ENCODE data around the gene CD226. TPM values are rescaled to one million over a fixed set of nuclear protein-coding genes. Genes with fewer than 3 reads are reported as not detected.

The CD226 gene
- total RNA-seq, 1 donor from 2014 or later, result not detected

DNA sequence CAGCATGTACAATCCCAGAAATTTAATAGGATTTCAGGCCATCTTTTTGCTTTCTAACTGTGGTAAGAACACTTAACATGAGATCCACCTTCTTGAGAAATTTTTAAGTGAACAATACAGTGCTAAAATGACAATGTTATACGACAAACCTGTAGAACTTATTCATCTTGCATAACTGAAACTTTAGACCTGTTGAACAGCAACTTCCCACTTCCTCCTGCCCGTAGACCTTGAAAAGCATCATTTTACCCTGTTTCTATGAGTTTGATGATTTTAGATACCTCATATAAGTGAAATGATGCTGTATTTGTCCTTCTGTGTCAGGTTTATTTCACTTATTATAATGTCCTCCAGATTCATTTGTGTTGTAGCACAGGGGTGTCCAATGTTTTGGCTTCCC is 128.2 kb downstream of the CD226 start:
- no peaks in the 10 kb centered on the region for H3K9me3 ChIP-seq (ENCODE audit: low read depth)
- Mint-ChIP-seq H3K36me3 (no peaks in the 10 kb centered on the region), H3K27ac (no peak overlapping the region), H3K9me3 (peaks cover 11% of the 10 kb centered on the region), H3K4me3 (no peak overlapping the region), H3K27me3 (ENCODE audit: insufficient read depth, low read depth) (no peaks in the 10 kb centered on the region), H3K4me1 (no peaks in the 10 kb centered on the region)
- no peak overlapping the region for H3K4me3 ChIP-seq
- H3K4me2 ChIP-seq, result no peak overlapping the region
- H2AFZ ChIP-seq (replicated peaks), result no peak overlapping the region
- no peaks in the 10 kb centered on the region for H3F3A ChIP-seq (ENCODE audit: low read depth)
- no peaks in the 10 kb centered on the region for H3K4me1 ChIP-seq
- no peaks in the 10 kb centered on the region for H3K79me2 ChIP-seq (ENCODE audit: low read depth)
- no peaks in the 10 kb centered on the region for H4K20me1 ChIP-seq (ENCODE audit: low read depth)
- no peak for DNase-seq (ENCODE audit: low spot score)
- TF ChIP-seq, protein P1, sequence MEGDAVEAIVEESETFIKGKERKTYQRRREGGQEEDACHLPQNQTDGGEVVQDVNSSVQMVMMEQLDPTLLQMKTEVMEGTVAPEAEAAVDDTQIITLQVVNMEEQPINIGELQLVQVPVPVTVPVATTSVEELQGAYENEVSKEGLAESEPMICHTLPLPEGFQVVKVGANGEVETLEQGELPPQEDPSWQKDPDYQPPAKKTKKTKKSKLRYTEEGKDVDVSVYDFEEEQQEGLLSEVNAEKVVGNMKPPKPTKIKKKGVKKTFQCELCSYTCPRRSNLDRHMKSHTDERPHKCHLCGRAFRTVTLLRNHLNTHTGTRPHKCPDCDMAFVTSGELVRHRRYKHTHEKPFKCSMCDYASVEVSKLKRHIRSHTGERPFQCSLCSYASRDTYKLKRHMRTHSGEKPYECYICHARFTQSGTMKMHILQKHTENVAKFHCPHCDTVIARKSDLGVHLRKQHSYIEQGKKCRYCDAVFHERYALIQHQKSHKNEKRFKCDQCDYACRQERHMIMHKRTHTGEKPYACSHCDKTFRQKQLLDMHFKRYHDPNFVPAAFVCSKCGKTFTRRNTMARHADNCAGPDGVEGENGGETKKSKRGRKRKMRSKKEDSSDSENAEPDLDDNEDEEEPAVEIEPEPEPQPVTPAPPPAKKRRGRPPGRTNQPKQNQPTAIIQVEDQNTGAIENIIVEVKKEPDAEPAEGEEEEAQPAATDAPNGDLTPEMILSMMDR (IDR thresholded peaks at IDR 0.05), result no peak
- no peak for TF ChIP-seq EZH2phosphoT487 (IDR thresholded peaks at IDR 0.05)
- no peak for TF ChIP-seq EZH2 (IDR thresholded peaks at IDR 0.05)
- H3K27ac ChIP-seq, result no peak overlapping the region
- H3K27me3 ChIP-seq, result no peaks in the 10 kb centered on the region
- H3K9ac ChIP-seq, result no peak overlapping the region
- H3K36me3 ChIP-seq, result no peaks in the 10 kb centered on the region

DNA sequence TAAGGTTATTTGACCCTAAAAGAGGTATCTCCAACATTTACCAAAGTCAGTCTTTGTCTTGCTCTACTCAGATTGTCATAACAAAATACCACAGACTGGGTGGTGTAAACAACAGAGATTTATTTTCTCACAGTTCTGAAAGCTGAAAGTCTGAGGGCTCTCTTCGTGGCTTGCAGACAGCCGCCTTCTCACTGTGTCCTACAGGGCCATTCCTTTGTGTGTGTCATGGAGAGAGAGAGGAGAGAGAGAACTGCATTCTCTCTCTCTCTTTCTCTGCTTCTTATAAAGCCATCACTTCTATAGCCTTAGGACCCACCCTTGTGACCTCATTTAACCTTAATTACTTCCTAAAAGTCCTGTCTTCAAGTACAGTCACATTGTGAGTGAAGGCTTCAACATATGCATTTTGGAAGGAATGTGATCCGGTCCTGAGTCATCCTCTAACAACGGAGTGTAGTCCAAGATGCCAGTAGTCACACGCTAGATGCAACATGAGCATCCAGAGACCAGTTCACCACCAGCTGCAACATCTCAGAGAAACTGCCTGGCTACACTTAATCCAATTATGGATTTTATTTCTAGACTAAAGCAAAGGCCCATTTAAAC is 130.2 kb downstream of the CD226 start:
- H3K36me3 Mint-ChIP-seq, result no peaks in the 10 kb centered on the region
- H3K9me3 Mint-ChIP-seq, result peaks cover 13% of the 10 kb centered on the region
- H3K27ac Mint-ChIP-seq, result no peak overlapping the region
- no peak overlapping the region for H3K4me2 ChIP-seq
- no peaks in the 10 kb centered on the region for H4K20me1 ChIP-seq (ENCODE audit: low read depth)
- no peaks in the 10 kb centered on the region for H3K36me3 ChIP-seq
- H3F3A ChIP-seq (ENCODE audit: low read depth), result no peaks in the 10 kb centered on the region
- H3K4me3 Mint-ChIP-seq, result no peak overlapping the region
- H3K9ac ChIP-seq, result no peak overlapping the region
- H3K9me3 ChIP-seq (ENCODE audit: low read depth), result no peaks in the 10 kb centered on the region
- H3K4me3 ChIP-seq, result no peak overlapping the region
- TF ChIP-seq, protein P1 (IDR thresholded peaks at IDR 0.05), result no peak
- no peak for TF ChIP-seq EZH2 (IDR thresholded peaks at IDR 0.05)
- no peak for TF ChIP-seq EZH2phosphoT487 (IDR thresholded peaks at IDR 0.05)
- no peak for DNase-seq (ENCODE audit: low spot score)
- no peak overlapping the region for H3K27ac ChIP-seq
- H3K4me1 Mint-ChIP-seq, result no peaks in the 10 kb centered on the region
- no peaks in the 10 kb centered on the region for H3K79me2 ChIP-seq (ENCODE audit: low read depth)
- H3K4me1 ChIP-seq, result no peaks in the 10 kb centered on the region
- H3K27me3 ChIP-seq, result no peaks in the 10 kb centered on the region
- H3K27me3 Mint-ChIP-seq (ENCODE audit: insufficient read depth, low read depth), result no peaks in the 10 kb centered on the region
- no peak overlapping the region for H2AFZ ChIP-seq (replicated peaks)

DNA sequence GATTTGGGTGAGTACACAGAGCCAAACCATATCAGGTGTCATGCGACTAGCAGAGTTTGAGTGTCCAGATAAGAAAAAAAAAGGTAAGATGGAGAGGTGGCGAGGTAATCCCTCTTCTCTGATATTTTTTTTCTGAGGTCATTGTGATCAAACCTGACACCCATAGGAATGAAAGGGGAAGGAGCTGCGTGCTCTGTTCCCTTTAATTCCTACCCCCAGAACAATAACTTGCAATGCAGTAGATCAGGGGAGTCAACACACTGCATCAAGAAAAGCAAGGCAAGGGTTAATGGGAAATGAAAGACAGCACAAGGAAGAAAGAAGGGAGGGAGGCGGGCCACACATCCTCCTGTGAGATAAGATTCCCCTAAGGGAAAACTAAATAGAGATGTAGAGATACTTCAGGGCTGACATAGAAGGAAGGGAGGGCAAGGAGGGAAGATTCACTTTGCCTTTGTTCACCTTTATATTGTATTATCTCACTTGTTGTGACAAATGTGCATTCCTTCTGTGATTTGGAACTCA is 132.8 kb downstream of the CD226 start:
- Histone ChIP-seq H3K9ac (no peak overlapping the region), H3K27me3 (no peaks in the 10 kb centered on the region), H2AFZ (replicated peaks) (no peak overlapping the region), H3K4me1 (no peaks in the 10 kb centered on the region), H3K27ac (no peak overlapping the region), H3K4me3 (no peak overlapping the region), H3K79me2 (ENCODE audit: low read depth) (no peaks in the 10 kb centered on the region), H4K20me1 (ENCODE audit: low read depth) (no peaks in the 10 kb centered on the region), H3K4me2 (no peak overlapping the region), H3F3A (ENCODE audit: low read depth) (no peaks in the 10 kb centered on the region), H3K9me3 (ENCODE audit: low read depth) (no peaks in the 10 kb centered on the region), H3K36me3 (no peaks in the 10 kb centered on the region)
- Mint-ChIP-seq H3K36me3 (peaks cover under 1% of the 10 kb centered on the region), H3K4me3 (no peak overlapping the region), H3K27ac (peak overlapping the region; percentile 43), H3K4me1 (no peaks in the 10 kb centered on the region), H3K27me3 (ENCODE audit: insufficient read depth, low read depth) (no peaks in the 10 kb centered on the region), H3K9me3 (peaks cover 4% of the 10 kb centered on the region)
- TF ChIP-seq EZH2phosphoT487 (IDR thresholded peaks at IDR 0.05), result no peak
- TF ChIP-seq, protein P1 (IDR thresholded peaks at IDR 0.05), result no peak
- TF ChIP-seq EZH2 (IDR thresholded peaks at IDR 0.05), result no peak
- no peak for DNase-seq (ENCODE audit: low spot score)
